HL-60 (cell line): ENCODE measurements around the gene PHETA2.

ENCODE experiments used
- DNase-seq, 2 experiments: peaks; one replicate each; pipeline ENCODE4 v3.0.0-alpha.2; 2010 to 2020; ENCODE audit warnings: low read depth in 1 of 2, low spot score in 1 of 2
- H3K27ac ChIP-seq: fragments of 250-450 bp; sonication (Bioruptor Pico); replicated peaks from 2 replicates; pipeline ENCODE4 v1.5.1; 2020; ENCODE audit warnings: mild to moderate bottlenecking, moderate library complexity
- H3K27me3 ChIP-seq: fragments of 250-450 bp; sonication (Bioruptor Pico); 2 replicates; pipeline ENCODE4 v1.5.1; 2021; ENCODE audit warnings: mild to moderate bottlenecking, moderate library complexity; ENCODE audit not compliant: insufficient read depth, poor library complexity, severe bottlenecking
- H3K4me3 ChIP-seq: replicated peaks from 2 replicates; pipeline ENCODE4 v1.5.1; 2011; ENCODE audit warnings: mild to moderate bottlenecking, control low read depth, low read length; ENCODE audit not compliant: insufficient read depth
- CTCF ChIP-seq: IDR thresholded peaks from one replicate; pipeline ENCODE4 v1.5.1; 2011; ENCODE audit warnings: low read length, control low read depth, inconsistent platforms; ENCODE audit not compliant: insufficient read depth
- GABPA ChIP-seq: IDR thresholded peaks from 2 replicates; pipeline ENCODE4 v1.6.1; 2012; ENCODE audit warnings: low read depth
- POLR2AphosphoS5 ChIP-seq: IDR thresholded peaks from 2 replicates; pipeline ENCODE4 v1.6.1; 2012; ENCODE audit warnings: low read depth
- REST ChIP-seq: IDR thresholded peaks from 2 replicates; pipeline ENCODE4 v1.6.1; 2012; ENCODE audit warnings: low read depth; ENCODE audit not compliant: insufficient replicate concordance
- SPI1 ChIP-seq: IDR thresholded peaks from 2 replicates; pipeline ENCODE4 v1.6.1; 2012; ENCODE audit warnings: low read depth, mild to moderate bottlenecking, borderline replicate concordance

The PHETA2 gene

GRCh38 chr22:42084874-42085273, 10.8 kb downstream of the PHETA2 start:
- no peak for DNase-seq
- Histone ChIP-seq H3K4me3 (no peak overlapping the region), H3K27me3 (no peaks in the 10 kb centered on the region), H3K27ac (no peak overlapping the region)
- TF ChIP-seq CTCF (no peak), POLR2AphosphoS5 (no peak), SPI1 (no peak), REST (no peak), GABPA (no peak)

GRCh38 chr22:42086051-42086450, 12.0 kb downstream of the PHETA2 start:
- no peak overlapping the region for H3K27ac ChIP-seq
- no peak overlapping the region for H3K4me3 ChIP-seq
- no peaks in the 10 kb centered on the region for H3K27me3 ChIP-seq
- no peak for TF ChIP-seq REST
- TF ChIP-seq SPI1, result no peak
- no peak for TF ChIP-seq POLR2AphosphoS5
- no peak for TF ChIP-seq CTCF
- no peak for TF ChIP-seq GABPA
- no peak for DNase-seq

GRCh38 chr22:42090596-42091454, 16.8 kb downstream of the PHETA2 start, which contains the start of gene NDUFA6:
Gene NDUFA6 (minus strand): TSS chr22:42090772. CDS start chr22:42090744, 28 bp downstream.
- H3K27me3 ChIP-seq, result no peaks in the 10 kb centered on the region
- peak within 1 kb of the TSS; percentile 65 for H3K4me3 ChIP-seq
- peak within 1 kb of the TSS; percentile 97 for H3K27ac ChIP-seq
- DNase-seq, result peak; percentile 98 to 99
- TF ChIP-seq SPI1 (peak; percentile 6; the same call in 1 of the 2 replicates), CTCF (peak; percentile 97), GABPA (no peak), POLR2AphosphoS5 (peak; percentile 88), REST (peak; percentile 48)
